GM19193 (cell line): ENCODE measurements around the gene WSCD2.

Source experiments
- POLR2A ChIP-seq: IDR thresholded peaks from 4 replicates; pipeline ENCODE4 v1.6.1; 2011; ENCODE audit not compliant: insufficient read depth, insufficient read length; ENCODE audit errors: extremely low read depth

Gene WSCD2

GRCh38 chr12:108248011-108248410 is 118.9 kb downstream of the WSCD2 start:
- no peak for TF ChIP-seq POLR2A

- TF ChIP-seq POLR2A = no peak
Observed at GRCh38 chr12:108252523-108252922, 123.4 kb downstream of the WSCD2 start.

DNA sequence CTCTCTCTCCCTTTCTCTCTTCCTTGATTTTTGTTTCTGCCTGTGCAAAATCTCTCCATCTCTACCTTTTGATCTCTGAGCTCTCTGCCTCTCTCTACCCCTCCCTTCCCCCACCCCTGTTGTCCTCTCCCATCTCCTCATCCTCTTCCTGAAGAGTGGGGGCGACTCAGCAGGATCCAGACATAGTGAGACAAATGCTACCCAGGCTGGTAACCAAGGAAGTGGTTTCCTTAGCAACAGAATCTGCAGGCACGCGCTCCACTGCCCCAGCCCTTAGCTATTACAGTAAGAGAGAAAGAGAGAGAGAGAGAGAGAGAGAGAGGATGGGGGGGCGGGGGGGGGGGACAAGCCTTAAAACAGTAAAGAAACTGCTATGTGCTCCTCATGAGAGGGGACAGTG is 124.5 kb downstream of the WSCD2 start:
- TF ChIP-seq POLR2A = no peak

- no peak for TF ChIP-seq POLR2A
Observed at GRCh38 chr12:108254030-108254429, 124.9 kb downstream of the WSCD2 start.

DNA sequence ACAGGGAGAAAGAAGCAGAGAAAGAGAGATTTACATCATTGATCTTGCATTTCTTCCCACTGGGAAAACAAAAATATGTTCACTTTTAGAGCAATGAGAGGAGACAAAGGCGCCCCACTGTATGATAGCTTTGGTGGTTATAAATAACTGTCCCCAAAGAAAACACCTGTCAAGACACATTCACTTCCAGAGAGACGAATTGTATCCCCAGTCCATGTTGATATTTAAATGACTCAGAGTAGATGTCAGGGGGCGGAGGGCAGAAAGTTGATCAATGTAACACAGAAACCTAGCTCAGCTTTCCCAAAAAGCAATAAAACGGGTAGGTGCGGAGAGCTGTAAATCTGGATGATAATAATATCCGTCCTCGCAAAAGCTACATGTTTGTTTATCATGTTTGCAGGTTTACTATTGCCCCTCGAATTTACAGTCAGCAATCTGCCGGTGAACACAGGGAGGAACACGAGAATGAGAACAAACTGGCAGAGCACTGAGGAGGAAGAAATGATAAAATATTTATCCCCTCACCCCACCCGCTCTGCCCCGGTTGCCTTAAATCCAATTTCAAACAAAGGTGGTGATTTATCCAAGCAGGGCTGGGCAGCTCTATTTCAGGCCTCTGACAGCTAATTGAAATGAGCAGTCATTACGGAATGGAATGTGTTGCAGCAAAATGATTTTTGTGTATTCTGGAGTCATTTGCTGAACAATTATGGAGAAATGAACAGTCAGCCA is 125.6 kb downstream of the WSCD2 start:
- no peak for TF ChIP-seq POLR2A

DNA sequence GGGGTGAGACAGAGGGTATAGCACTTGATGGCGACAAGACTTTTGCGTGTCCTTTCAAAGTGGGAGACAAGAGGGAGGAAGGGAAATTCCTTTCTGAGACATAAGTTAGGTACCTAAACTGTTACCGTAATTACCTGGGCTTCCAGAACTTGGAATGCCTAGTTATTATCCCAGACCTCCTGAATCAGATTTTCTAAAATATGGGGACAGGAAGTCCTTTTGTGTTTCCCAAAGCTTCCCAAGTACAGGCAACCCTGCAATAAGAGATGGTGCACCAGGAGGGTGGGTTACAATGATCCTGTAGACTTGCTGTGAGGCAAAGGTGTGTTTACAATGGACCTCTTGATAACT is 126.1 kb downstream of the WSCD2 start:
- no peak for TF ChIP-seq POLR2A

GRCh38 chr12:108257004-108257403 is 127.9 kb downstream of the WSCD2 start:
- TF ChIP-seq POLR2A = no peak

- TF ChIP-seq POLR2A = no peak
Observed at GRCh38 chr12:108257610-108258106, 128.6 kb downstream of the WSCD2 start.

GRCh38 chr12:108260039-108260438 is 131.0 kb downstream of the WSCD2 start:
- no peak for TF ChIP-seq POLR2A

GRCh38 chr12:108260969-108261368 is 131.9 kb downstream of the WSCD2 start:
- TF ChIP-seq POLR2A = no peak

DNA sequence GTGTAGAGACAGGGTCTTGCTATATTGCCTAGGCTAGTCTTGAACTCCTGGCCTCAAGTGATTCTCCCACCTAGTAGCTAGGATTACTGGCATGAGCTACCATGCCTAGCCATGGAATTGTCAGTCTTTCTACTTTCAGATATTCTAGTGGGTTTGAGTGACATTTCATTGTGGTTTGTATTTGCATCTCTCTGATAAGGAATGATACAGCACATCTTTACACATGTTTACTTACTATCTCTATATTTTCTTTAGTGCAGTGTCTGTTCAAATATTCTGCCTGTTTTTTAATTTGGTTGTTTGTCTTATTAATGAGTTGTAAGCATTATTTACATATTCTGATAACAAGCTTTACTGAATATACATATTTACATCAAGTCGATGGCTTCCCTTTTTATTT is 136.4 kb downstream of the WSCD2 start:
- TF ChIP-seq POLR2A = no peak

DNA sequence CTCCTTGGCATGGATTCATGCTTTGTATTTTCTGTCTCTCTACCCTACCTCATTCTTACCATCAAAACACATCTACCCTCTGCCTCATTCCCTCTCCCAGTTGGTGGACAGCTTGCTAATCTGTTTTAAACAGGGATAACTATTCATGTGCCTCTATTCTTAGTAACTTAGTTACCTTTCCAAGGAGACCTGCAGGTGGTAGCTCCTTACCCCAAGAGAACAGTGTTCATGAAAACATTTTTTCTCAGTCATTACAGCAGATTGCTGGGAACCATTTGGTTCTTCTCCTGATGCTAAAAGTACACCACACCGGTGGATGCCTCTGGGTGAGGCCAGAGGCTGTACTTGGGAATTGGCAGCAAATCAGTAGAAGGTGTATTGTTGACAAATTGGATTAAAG is 137.0 kb downstream of the WSCD2 start:
- TF ChIP-seq POLR2A = no peak

DNA sequence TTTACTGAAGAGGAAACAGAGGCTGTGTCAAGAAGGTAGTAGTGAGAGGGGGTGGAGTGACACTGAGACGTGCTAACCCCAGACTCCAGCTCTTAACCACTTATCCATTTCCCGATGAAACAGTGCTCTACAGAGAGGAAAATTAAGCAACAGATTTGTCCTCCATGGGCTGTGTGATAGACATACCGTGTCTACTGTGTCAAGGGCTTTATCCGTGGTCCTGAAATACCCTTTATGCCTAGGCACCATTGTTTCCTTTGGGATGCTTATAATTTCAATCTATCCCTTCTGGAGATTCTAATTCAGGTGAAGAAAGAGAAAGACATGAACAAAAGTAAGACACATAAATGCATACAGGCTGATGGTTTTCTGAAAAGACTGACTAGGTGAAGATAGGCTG is 138.4 kb downstream of the WSCD2 start:
- TF ChIP-seq POLR2A = no peak

DNA sequence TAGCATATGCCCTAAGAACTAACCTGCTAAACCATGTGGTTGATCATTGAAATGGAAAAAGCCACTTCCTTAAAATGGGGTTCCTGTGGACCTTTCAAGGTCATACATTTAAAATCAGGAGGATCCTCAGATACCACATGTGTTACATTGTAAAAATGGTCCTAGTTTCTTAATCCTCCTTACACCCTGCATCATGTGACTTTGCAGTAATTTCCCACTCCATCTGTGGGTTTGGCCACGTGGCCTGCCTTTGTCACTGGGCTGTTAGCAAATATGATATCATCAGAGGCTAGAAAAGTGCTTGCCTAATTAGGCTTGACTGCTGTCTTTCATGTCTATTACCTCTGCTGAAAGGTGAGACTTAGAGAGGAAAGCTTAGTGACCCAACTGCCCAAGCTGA is 139.3 kb downstream of the WSCD2 start:
- no peak for TF ChIP-seq POLR2A

- no peak for TF ChIP-seq POLR2A
Observed at GRCh38 chr12:108269224-108269623, 140.1 kb downstream of the WSCD2 start.

DNA sequence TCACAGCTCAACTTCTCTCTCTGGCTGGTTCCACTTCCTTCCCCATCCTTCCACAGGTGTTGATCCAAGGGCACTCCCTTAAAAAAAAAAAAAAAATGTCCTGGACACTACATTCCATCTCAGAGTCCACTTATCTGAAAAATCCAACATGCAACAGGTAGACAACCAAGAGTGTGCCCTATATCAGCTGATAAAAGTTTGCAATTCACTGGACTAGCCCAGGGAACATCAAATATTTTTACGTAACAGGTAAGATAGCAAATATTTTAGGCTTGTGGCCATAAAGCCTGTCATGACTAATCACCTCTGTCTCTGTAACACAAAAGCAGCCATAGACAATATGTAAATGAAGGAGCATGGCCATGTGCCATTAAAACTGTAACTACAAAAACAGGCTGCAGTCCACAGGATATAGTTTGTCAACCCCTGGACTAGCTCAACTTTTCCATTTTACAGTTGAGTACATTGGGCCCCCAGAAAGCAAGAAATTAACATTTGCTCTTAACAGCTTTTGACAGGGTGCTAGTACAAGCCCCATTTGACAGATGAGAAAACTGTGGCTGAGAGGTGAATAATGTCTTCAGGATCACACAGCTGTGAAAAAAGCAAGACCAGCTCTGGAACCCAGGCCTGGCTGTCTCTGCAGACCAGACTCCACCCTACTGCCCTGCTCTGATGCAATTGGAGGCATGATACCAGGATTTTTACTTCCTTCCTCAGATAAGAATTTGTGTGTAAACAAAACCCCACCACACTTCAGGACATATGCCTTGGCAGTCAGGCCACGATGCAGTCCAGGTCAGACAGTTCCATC is 141.2 kb downstream of the WSCD2 start:
- TF ChIP-seq POLR2A = no peak

GRCh38 chr12:108270849-108271143 is 141.7 kb downstream of the WSCD2 start:
- no peak for TF ChIP-seq POLR2A
